CD8-positive, alpha-beta memory T cell (primary cell): Measurements from ENCODE around the gene OR2T10. TPM values are rescaled to one million over a fixed set of nuclear protein-coding genes. Genes with fewer than 3 reads are reported as not detected.
A peak's percentile ranks its signal among the peaks of the same experiment; 100 is the strongest.

Source experiments
- CTCF ChIA-PET: fragments of 350-600 bp; sonication (Branson Sonifier 250); formaldehyde crosslinking; loops from one replicate; lab custom pipeline; 2021; ENCODE audit warnings: antibody characterized with exemption; lab: Charles Lee
- POLR2A ChIA-PET: fragments of 350-600 bp; sonication (Branson Sonifier 250); formaldehyde crosslinking; loops from one replicate; lab custom pipeline; 2021; ENCODE audit warnings: antibody characterized with exemption; lab: Charles Lee
- DNase-seq, 5 donors: peaks; one replicate each; pipeline versions ENCODE4 v3.0.0 to v3.0.0-alpha.2; 2020 to 2022; ENCODE audit warnings: mixed read lengths in 1 of 5
- H3K27ac ChIP-seq: one replicate; pipeline ENCODE4 v1.7.0; 2013; ENCODE audit warnings: low read depth, mild to moderate bottlenecking, low read length, moderate library complexity
- H3K27me3 ChIP-seq: 2 replicates; pipeline ENCODE4 v1.7.0; 2013; ENCODE audit warnings: low read length, mild to moderate bottlenecking; ENCODE audit not compliant: insufficient read depth, poor library complexity, severe bottlenecking
- H3K36me3 ChIP-seq: 2 replicates; pipeline ENCODE4 v1.7.0; 2013; ENCODE audit warnings: mild to moderate bottlenecking, low read length, moderate library complexity; ENCODE audit not compliant: insufficient read depth
- H3K4me1 ChIP-seq: 2 replicates; pipeline ENCODE4 v1.7.0; 2013; ENCODE audit warnings: mild to moderate bottlenecking, low read length, moderate library complexity; ENCODE audit not compliant: insufficient read depth
- H3K4me3 ChIP-seq: 2 replicates; pipeline ENCODE4 v1.7.0; 2013; ENCODE audit warnings: mild to moderate bottlenecking, low read length
- H3K9me3 ChIP-seq: 2 replicates; pipeline ENCODE4 v1.7.0; 2013; ENCODE audit warnings: mild to moderate bottlenecking, low read length
- H3K27ac Mint-ChIP-seq, 8 donors: one replicate each; pipeline ENCODE4 v1.8.0; 2020 to 2021; ENCODE audit warnings: mixed read lengths in 8 of 8, mild to moderate bottlenecking in 6 of 8, inconsistent platforms in 3 of 8, moderate library complexity in 3 of 8
- H3K27me3 Mint-ChIP-seq, 2 donors: one replicate each; pipeline ENCODE4 v1.8.0; 2020 to 2021; ENCODE audit warnings: mixed read lengths in 2 of 2, mild to moderate bottlenecking in 1 of 2, moderate library complexity in 1 of 2
- H3K36me3 Mint-ChIP-seq, 3 donors: one replicate each; pipeline ENCODE4 v1.8.0; 2020 to 2021; ENCODE audit warnings: mixed read lengths in 3 of 3, inconsistent platforms in 1 of 3, mild to moderate bottlenecking in 1 of 3
- H3K4me1 Mint-ChIP-seq, 3 donors: one replicate each; pipeline ENCODE4 v1.8.0; 2020 to 2021; ENCODE audit warnings: mixed read lengths in 3 of 3, inconsistent platforms in 1 of 3, mild to moderate bottlenecking in 1 of 3
- H3K4me3 Mint-ChIP-seq, 7 donors: one replicate each; pipeline ENCODE4 v1.8.0; 2020 to 2021; ENCODE audit warnings: mixed read lengths in 7 of 7, mild to moderate bottlenecking in 6 of 7, moderate library complexity in 4 of 7, inconsistent platforms in 2 of 7
- H3K9me3 Mint-ChIP-seq, 5 donors: one replicate each; pipeline ENCODE4 v1.8.0; 2020 to 2022; ENCODE audit warnings: mixed read lengths in 5 of 5, mild to moderate bottlenecking in 3 of 5, moderate library complexity in 2 of 5, inconsistent platforms in 1 of 5
- polyA plus RNA-seq: library from polyadenylated mRNA; unstranded; fragments of 300-500 nt; fragmentation: Illumina TruSeq; gene quantifications from one replicate; pipeline ENCODE4 v1.2.3, GENCODE V29; 2021
- total RNA-seq, 2 experiments: library from RNA; stranded (reverse); gene quantifications; one replicate each; pipeline ENCODE4 v1.2.3, GENCODE V29; 2021

The OR2T10 gene
- total and polyA plus RNA-seq, 3 experiments from 2014 or later = not detected

DNA sequence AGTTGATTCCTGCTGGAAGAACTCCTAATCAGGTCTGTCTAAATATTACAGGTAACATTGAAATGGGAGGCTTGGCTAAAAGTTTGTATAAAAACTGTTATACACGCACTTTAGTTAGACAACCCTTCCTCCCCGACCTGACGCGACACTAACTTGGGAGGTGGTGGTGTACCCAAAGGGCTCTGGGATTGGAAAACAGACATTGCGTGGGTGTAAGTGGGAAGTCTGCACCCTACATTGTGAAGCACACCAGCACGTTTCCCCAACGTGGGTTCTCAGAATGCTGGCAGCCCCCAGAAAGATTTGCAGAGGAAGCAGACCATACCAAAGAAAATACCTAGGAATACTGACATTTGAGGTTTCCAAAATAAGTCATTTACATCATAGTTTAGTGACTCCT is 20.6 kb upstream of the OR2T10 start:
- no peak for DNase-seq
- no peaks in the 10 kb centered on the region for H3K36me3 ChIP-seq
- H3K4me1 ChIP-seq = no peaks in the 10 kb centered on the region
- Mint-ChIP-seq H3K36me3 (no peaks in the 10 kb centered on the region), H3K4me1 (no peaks in the 10 kb centered on the region), H3K27me3 (peaks cover 0 to 3% of the 10 kb centered on the region in 2 donors), H3K9me3 (no peaks in the 10 kb centered on the region), H3K4me3 (no peak overlapping the region), H3K27ac (no peak overlapping the region)
- no peaks in the 10 kb centered on the region for H3K27me3 ChIP-seq
- H3K9me3 ChIP-seq = no peaks in the 10 kb centered on the region
- no peak overlapping the region for H3K27ac ChIP-seq
- ChIA-PET CTCF (no interaction called here), POLR2A (no interaction called here)
- H3K4me3 ChIP-seq = no peak overlapping the region

GRCh38 chr1:248613742-248614141 is 16.2 kb upstream of the OR2T10 start:
- Mint-ChIP-seq H3K4me1 (no peaks in the 10 kb centered on the region), H3K27me3 (peaks cover 0 to 5% of the 10 kb centered on the region in 2 donors), H3K27ac (no peak overlapping the region), H3K36me3 (no peaks in the 10 kb centered on the region), H3K4me3 (no peak overlapping the region), H3K9me3 (no peaks in the 10 kb centered on the region)
- Histone ChIP-seq H3K36me3 (no peaks in the 10 kb centered on the region), H3K9me3 (no peaks in the 10 kb centered on the region), H3K27me3 (no peaks in the 10 kb centered on the region), H3K4me1 (no peaks in the 10 kb centered on the region), H3K4me3 (no peak overlapping the region), H3K27ac (no peak overlapping the region)
- ChIA-PET POLR2A (no interaction called here), CTCF (no interaction called here)
- no peak for DNase-seq

GRCh38 chr1:248611883-248612414 is 14.4 kb upstream of the OR2T10 start:
- Histone ChIP-seq H3K36me3 (no peaks in the 10 kb centered on the region), H3K4me3 (no peak overlapping the region), H3K9me3 (no peaks in the 10 kb centered on the region), H3K27ac (no peak overlapping the region), H3K4me1 (no peaks in the 10 kb centered on the region), H3K27me3 (no peaks in the 10 kb centered on the region)
- DNase-seq = no peak
- H3K27ac Mint-ChIP-seq = no peak overlapping the region
- ChIA-PET CTCF (no interaction called here), POLR2A (no interaction called here)
- H3K27me3 Mint-ChIP-seq = peaks cover 0 to 4% of the 10 kb centered on the region in 2 donors
- H3K4me3 Mint-ChIP-seq = no peak overlapping the region
- no peaks in the 10 kb centered on the region for H3K9me3 Mint-ChIP-seq
- H3K4me1 Mint-ChIP-seq = no peaks in the 10 kb centered on the region
- H3K36me3 Mint-ChIP-seq = no peaks in the 10 kb centered on the region

DNA sequence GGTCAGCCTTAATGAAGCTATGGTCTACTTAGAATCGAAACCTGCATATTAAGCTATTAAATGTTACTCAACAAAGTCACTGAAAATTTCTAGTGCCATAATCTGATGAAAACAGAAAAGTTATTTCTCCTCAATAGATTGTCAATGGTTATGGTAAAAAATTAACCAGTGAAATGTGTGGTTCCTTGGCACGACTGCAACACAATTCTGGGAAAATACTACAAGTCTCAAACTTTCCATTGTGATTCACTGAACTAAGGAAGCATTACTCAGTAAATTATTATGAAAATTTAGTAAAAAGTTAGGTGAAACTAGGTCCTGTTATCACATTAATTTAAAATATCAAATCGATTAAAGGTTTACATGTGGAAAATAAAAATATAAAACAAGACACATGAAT is 12.8 kb upstream of the OR2T10 start:
- Mint-ChIP-seq H3K4me3 (no peak overlapping the region), H3K27me3 (peaks cover 0 to 4% of the 10 kb centered on the region in 2 donors), H3K27ac (no peak overlapping the region), H3K36me3 (no peaks in the 10 kb centered on the region), H3K9me3 (no peaks in the 10 kb centered on the region), H3K4me1 (no peaks in the 10 kb centered on the region)
- Histone ChIP-seq H3K4me3 (no peak overlapping the region), H3K27me3 (no peaks in the 10 kb centered on the region), H3K9me3 (no peaks in the 10 kb centered on the region), H3K27ac (no peak overlapping the region), H3K4me1 (no peaks in the 10 kb centered on the region), H3K36me3 (no peaks in the 10 kb centered on the region)
- POLR2A ChIA-PET = no interaction called here
- no peak for DNase-seq
- CTCF ChIA-PET = no interaction called here

DNA sequence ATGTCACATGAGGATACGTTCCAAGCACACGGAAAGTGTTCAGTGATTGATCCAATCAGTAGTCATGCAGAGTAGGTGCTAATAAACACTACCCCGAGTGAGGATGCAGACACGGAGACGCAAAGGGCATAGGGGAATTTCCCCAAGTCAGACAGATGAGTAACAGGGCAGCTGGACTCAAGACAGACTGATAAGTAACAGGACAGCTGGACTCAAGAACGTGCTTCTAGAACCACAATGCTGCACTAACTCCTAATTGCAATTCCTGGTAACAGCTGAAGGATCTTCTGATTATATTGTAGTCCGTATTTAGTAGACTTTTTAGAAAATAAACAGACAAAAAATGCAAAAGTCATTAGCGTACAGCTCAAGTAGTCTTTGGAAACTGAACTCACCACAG is 1.9 kb upstream of the OR2T10 start:
- no peaks in the 10 kb centered on the region for H3K9me3 Mint-ChIP-seq
- no peaks in the 10 kb centered on the region for H3K36me3 Mint-ChIP-seq
- H3K27me3 ChIP-seq = no peaks in the 10 kb centered on the region
- DNase-seq = no peak
- CTCF ChIA-PET = no interaction called here
- H3K27ac Mint-ChIP-seq = no peak overlapping the region
- H3K4me3 ChIP-seq = no peak overlapping the region
- H3K4me3 Mint-ChIP-seq = no peak overlapping the region
- H3K4me1 Mint-ChIP-seq = no peaks in the 10 kb centered on the region
- no peaks in the 10 kb centered on the region for H3K36me3 ChIP-seq
- no peaks in the 10 kb centered on the region for H3K4me1 ChIP-seq
- peaks cover 6 to 9% of the 10 kb centered on the region in 2 donors for H3K27me3 Mint-ChIP-seq
- POLR2A ChIA-PET = no interaction called here
- no peak overlapping the region for H3K27ac ChIP-seq
- H3K9me3 ChIP-seq = no peaks in the 10 kb centered on the region

DNA sequence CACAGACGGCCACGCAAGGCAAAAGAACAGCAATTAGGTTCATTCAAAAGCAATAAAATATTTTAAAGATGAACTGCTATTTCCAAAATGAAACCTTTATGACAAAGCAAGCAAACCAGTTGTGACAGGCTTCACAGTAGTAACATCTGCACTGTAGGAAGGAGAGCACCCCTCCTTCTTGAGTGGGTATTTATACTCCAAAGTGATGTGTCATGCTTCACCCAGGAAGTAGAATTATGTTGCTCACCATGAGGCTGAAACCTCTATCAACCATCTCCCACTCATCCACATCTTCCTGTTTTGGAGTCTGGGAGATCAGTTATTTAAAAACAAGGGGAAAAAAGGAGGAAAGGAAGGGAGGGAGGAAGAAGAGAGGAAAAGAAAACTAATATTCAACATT is 885 bp downstream of the OR2T10 start:
- no peak overlapping the region for H3K27ac ChIP-seq
- H3K36me3 Mint-ChIP-seq = no peaks in the 10 kb centered on the region
- H3K4me3 Mint-ChIP-seq = no peak overlapping the region
- no peaks in the 10 kb centered on the region for H3K4me1 ChIP-seq
- no peak overlapping the region for H3K4me3 ChIP-seq
- H3K27me3 Mint-ChIP-seq = peaks cover 3 to 9% of the 10 kb centered on the region in 2 donors
- H3K27me3 ChIP-seq = no peaks in the 10 kb centered on the region
- H3K9me3 Mint-ChIP-seq = no peaks in the 10 kb centered on the region
- H3K4me1 Mint-ChIP-seq = no peaks in the 10 kb centered on the region
- H3K27ac Mint-ChIP-seq = peak overlapping the region in 1 of 8 donors; percentile 2
- POLR2A ChIA-PET = no interaction called here
- H3K36me3 ChIP-seq = no peaks in the 10 kb centered on the region
- DNase-seq = no peak
- CTCF ChIA-PET = no interaction called here
- H3K9me3 ChIP-seq = no peaks in the 10 kb centered on the region

DNA sequence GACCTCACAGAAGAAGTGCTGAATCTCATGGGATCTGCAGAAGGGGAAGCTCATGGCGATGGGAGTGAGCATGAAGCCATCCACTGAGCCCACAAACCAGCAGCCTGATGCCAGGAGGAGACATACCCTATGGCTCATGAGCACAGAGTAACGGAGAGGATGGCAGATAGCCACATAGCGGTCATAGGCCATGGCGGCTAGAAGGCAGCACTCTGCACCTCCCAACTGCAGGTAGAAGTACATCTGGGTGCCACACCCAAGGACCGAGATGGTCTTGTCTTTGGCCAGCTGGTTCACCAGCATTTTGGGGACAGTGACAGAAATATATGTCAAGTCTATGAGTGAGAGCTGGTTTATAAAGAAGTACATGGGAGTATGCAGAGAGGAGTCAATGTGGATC is 4.3 kb downstream of the OR2T10 start:
- CTCF ChIA-PET = no interaction called here
- Histone ChIP-seq H3K4me1 (no peaks in the 10 kb centered on the region), H3K4me3 (no peak overlapping the region), H3K36me3 (no peaks in the 10 kb centered on the region), H3K27ac (no peak overlapping the region), H3K9me3 (no peaks in the 10 kb centered on the region), H3K27me3 (no peaks in the 10 kb centered on the region)
- Mint-ChIP-seq H3K4me1 (no peaks in the 10 kb centered on the region), H3K4me3 (no peak overlapping the region), H3K36me3 (no peaks in the 10 kb centered on the region), H3K9me3 (no peaks in the 10 kb centered on the region), H3K27ac (no peak overlapping the region), H3K27me3 (peaks cover 0 to 10% of the 10 kb centered on the region in 2 donors)
- DNase-seq = no peak
- POLR2A ChIA-PET = no interaction called here

- POLR2A ChIA-PET = no interaction called here
- H3K9me3 Mint-ChIP-seq = no peaks in the 10 kb centered on the region
- CTCF ChIA-PET = no interaction called here
- H3K36me3 Mint-ChIP-seq = no peaks in the 10 kb centered on the region
- H3K27ac Mint-ChIP-seq = no peak overlapping the region
- H3K27me3 ChIP-seq = no peaks in the 10 kb centered on the region
- DNase-seq = no peak
- no peaks in the 10 kb centered on the region for H3K4me1 Mint-ChIP-seq
- H3K27ac ChIP-seq = no peak overlapping the region
- H3K4me3 ChIP-seq = no peak overlapping the region
- no peaks in the 10 kb centered on the region for H3K4me1 ChIP-seq
- peaks cover 0 to 10% of the 10 kb centered on the region in 2 donors for H3K27me3 Mint-ChIP-seq
- H3K9me3 ChIP-seq = no peaks in the 10 kb centered on the region
- no peaks in the 10 kb centered on the region for H3K36me3 ChIP-seq
- no peak overlapping the region for H3K4me3 Mint-ChIP-seq
These were observed 4.8 kb downstream of the OR2T10 start for GRCh38 chr1:248592655-248593054.

DNA sequence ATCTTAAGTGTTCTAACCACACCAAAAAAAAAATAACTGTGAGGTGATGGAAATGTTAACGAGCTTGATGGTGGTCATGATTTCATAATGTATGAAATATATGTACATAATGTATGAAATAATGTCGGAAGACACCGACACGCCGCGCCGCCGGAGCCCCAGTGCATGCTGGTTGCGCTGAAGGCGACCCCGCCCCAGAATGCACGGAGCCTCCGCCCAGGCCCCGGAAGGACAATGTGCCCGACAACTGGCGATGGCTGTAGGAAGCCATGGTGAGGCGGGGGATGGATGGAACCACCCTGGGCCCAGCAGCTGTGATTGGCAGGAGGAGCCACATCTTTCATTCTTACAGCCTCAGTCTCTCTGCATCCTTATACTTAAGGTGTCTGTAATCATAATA is 7.4 kb downstream of the OR2T10 start:
- H3K27me3 Mint-ChIP-seq = peaks cover 3 to 15% of the 10 kb centered on the region in 2 donors
- POLR2A ChIA-PET = no interaction called here
- no peak for DNase-seq
- H3K4me3 Mint-ChIP-seq = no peak overlapping the region
- Histone ChIP-seq H3K36me3 (no peaks in the 10 kb centered on the region), H3K27ac (no peak overlapping the region), H3K27me3 (no peaks in the 10 kb centered on the region), H3K4me1 (no peaks in the 10 kb centered on the region), H3K9me3 (no peaks in the 10 kb centered on the region), H3K4me3 (no peak overlapping the region)
- CTCF ChIA-PET = no interaction called here
- H3K27ac Mint-ChIP-seq = no peak overlapping the region
- H3K36me3 Mint-ChIP-seq = no peaks in the 10 kb centered on the region
- H3K9me3 Mint-ChIP-seq = no peaks in the 10 kb centered on the region
- no peaks in the 10 kb centered on the region for H3K4me1 Mint-ChIP-seq
